ENCODE data around the gene RABEP2. TPM values are rescaled to one million over a fixed set of nuclear protein-coding genes. Genes with fewer than 3 reads are reported as not detected.

The RABEP2 gene
- total RNA-seq, 1 donor from 2014 or later, result 34.9 TPM

DNA sequence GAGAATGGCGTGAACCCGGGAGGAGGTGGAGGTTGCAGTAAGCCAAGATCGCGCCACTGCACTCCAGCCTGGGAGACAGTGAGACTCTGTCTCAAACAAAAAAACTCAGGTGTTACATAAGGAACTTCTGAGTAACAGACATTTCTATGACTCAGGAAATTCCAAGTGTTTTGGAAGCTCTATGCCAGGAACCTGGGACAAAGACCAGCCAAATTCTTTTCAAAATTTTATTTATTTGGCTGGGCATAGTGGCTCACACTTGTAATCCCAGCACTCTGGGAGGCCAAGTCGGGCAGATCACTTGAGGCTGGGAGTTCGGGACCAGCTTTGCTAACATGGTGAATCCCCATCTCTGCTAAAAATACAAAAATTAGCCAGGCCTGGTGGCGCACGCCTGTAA lies 66.6 kb downstream of the RABEP2 start:
- no peak for DNase-seq (ENCODE audit: low spot score, unreplicated experiment)
- no peaks in the 10 kb centered on the region for H3K36me3 Mint-ChIP-seq (ENCODE audit: insufficient read depth)
- H3K4me3 Mint-ChIP-seq (ENCODE audit: low read depth), result no peak overlapping the region
- no peaks in the 10 kb centered on the region for H3K9me3 Mint-ChIP-seq (ENCODE audit: low read depth)
- TF ChIP-seq, protein P1, sequence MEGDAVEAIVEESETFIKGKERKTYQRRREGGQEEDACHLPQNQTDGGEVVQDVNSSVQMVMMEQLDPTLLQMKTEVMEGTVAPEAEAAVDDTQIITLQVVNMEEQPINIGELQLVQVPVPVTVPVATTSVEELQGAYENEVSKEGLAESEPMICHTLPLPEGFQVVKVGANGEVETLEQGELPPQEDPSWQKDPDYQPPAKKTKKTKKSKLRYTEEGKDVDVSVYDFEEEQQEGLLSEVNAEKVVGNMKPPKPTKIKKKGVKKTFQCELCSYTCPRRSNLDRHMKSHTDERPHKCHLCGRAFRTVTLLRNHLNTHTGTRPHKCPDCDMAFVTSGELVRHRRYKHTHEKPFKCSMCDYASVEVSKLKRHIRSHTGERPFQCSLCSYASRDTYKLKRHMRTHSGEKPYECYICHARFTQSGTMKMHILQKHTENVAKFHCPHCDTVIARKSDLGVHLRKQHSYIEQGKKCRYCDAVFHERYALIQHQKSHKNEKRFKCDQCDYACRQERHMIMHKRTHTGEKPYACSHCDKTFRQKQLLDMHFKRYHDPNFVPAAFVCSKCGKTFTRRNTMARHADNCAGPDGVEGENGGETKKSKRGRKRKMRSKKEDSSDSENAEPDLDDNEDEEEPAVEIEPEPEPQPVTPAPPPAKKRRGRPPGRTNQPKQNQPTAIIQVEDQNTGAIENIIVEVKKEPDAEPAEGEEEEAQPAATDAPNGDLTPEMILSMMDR (IDR thresholded peaks at IDR 0.05; ENCODE audit: unreplicated experiment), result no peak
- no peak overlapping the region for H3K27ac Mint-ChIP-seq
- H3K27me3 Mint-ChIP-seq, result no peaks in the 10 kb centered on the region
- no peaks in the 10 kb centered on the region for H3K4me1 Mint-ChIP-seq (ENCODE audit: low read depth)

Other genes with a start within 250 kb of the RABEP2 start
- 741 and 786 TPM in 2 replicates for gene EIF3C, start 213.8 kb downstream of the RABEP2 start, total RNA-seq
- gene NPIPB9, start 173.5 kb downstream of the RABEP2 start, total RNA-seq, result 3.2 and 3.4 TPM in 2 replicates
- gene ATXN2L, start 102.2 kb downstream of the RABEP2 start, total RNA-seq, result 248 and 256 TPM in 2 replicates
- 158 and 168 TPM in 2 replicates for gene TUFM, start 78.9 kb downstream of the RABEP2 start, total RNA-seq
- 72.8 and 75.1 TPM in 2 replicates for gene SH2B1, start 61.4 kb downstream of the RABEP2 start, total RNA-seq
- 2.7 and 3.0 TPM in 2 replicates for gene ATP2A1, start 46.8 kb downstream of the RABEP2 start, total RNA-seq
- gene CD19, start 6.7 kb upstream of the RABEP2 start, total RNA-seq, result not detected in 2 replicates
- gene NFATC2IP, start 25.7 kb upstream of the RABEP2 start, total RNA-seq, result 70.4 and 77.1 TPM in 2 replicates
- 36.6 and 41.1 TPM in 2 replicates for gene SPNS1, start 49.5 kb upstream of the RABEP2 start, total RNA-seq
- 5.8 and 8.0 TPM in 2 replicates for gene LAT, start 59.8 kb upstream of the RABEP2 start, total RNA-seq

All from progenitor cell of endocrine pancreas (in vitro differentiated cells).